ENCODE measurements around the gene ATXN7.
A peak's percentile ranks its signal among the peaks of the same experiment; 100 is the strongest.

- TF ChIP-seq CTCF (IDR thresholded peaks at IDR 0.05) (peak; percentile 67 to 81 (median 67)), EP300 (IDR thresholded peaks at IDR 0.05) (no peak), POLR2A (IDR thresholded peaks at IDR 0.05; ENCODE audit: low read depth) (no peak), POLR2AphosphoS5 (IDR thresholded peaks at IDR 0.05) (no peak)
These were observed 98.2 kb downstream of the ATXN7 start for GRCh38 chr3:63961891-63962290.

All from esophagus muscularis mucosa (tissue), 4 donors.